ENCODE results near the gene VEZF1. TPM values are rescaled to one million over a fixed set of nuclear protein-coding genes. Genes with fewer than 3 reads are reported as not detected.

VEZF1 gene
- total and polyA plus RNA-seq, 2 experiments from 2014 or later, result 32.2 to 51.9 TPM

- H3K9me2 ChIP-seq (ENCODE audit: insufficient read depth), result no peaks in the 10 kb centered on the region
- 92 to 94% methylated on average over 4 of the region's 4 CpGs for WGBS, 2 experiments (ENCODE audit: low coverage in 1 of 2, low lambda C conversion rate in 2 of 2, missing lambda C conversion rate in 2 of 2)
- H3K4me3 ChIP-seq, result no peak overlapping the region
- peaks cover 12% of the 10 kb centered on the region for H3K4me1 ChIP-seq (ENCODE audit: insufficient read depth)
- H3K27me3 ChIP-seq (replicated peaks; ENCODE audit: insufficient read depth), result no peaks in the 10 kb centered on the region
- H3K9me3 ChIP-seq (ENCODE audit: low read depth), result no peaks in the 10 kb centered on the region
- H3K79me2 ChIP-seq (ENCODE audit: insufficient read depth), result peaks cover 99% of the 10 kb centered on the region
- no peak overlapping the region for H3K27ac ChIP-seq
- no peaks in the 10 kb centered on the region for H3K36me3 ChIP-seq (ENCODE audit: low read depth)
- H3F3A ChIP-seq (ENCODE audit: insufficient read depth), result no peaks in the 10 kb centered on the region
- no peak for DNase-seq
- in situ Hi-C loops (cut with MboI), result no loop called here
- H3K9ac ChIP-seq, result no peak overlapping the region
- no peak overlapping the region for H2AFZ ChIP-seq
- no peak overlapping the region for H3K4me2 ChIP-seq (ENCODE audit: unreplicated experiment)
- TF ChIP-seq EZH2 (IDR thresholded peaks at IDR 0.05; ENCODE audit: insufficient read depth, poor library complexity, severe bottlenecking), result no peak
- no peak for TF ChIP-seq EZH2phosphoT487 (IDR thresholded peaks at IDR 0.05; ENCODE audit: insufficient read depth, low read depth)
- 0 out of 2 replicates have a peak, but pooled peaks cover 5% of the 10 kb centered on the region for H4K20me1 ChIP-seq (ENCODE audit: insufficient read depth)
Observed at GRCh38 chr17:57929386-57929785, 58.7 kb downstream of the VEZF1 start.

- in situ Hi-C loops (cut with MboI), result no loop called here
- H3K9me3 ChIP-seq (ENCODE audit: low read depth), result no peaks in the 10 kb centered on the region
- H3K4me3 ChIP-seq, result no peak overlapping the region
- peaks cover 99% of the 10 kb centered on the region for H3K79me2 ChIP-seq (ENCODE audit: insufficient read depth)
- peaks cover 12% of the 10 kb centered on the region for H3K4me1 ChIP-seq (ENCODE audit: insufficient read depth)
- H4K20me1 ChIP-seq (ENCODE audit: insufficient read depth), result 0 out of 2 replicates have a peak, but pooled peaks cover 5% of the 10 kb centered on the region
- no peak overlapping the region for H3K27ac ChIP-seq
- DNase-seq, result no peak
- H3K9ac ChIP-seq, result no peak overlapping the region
- WGBS, 2 experiments (ENCODE audit: low coverage in 1 of 2, low lambda C conversion rate in 2 of 2, missing lambda C conversion rate in 2 of 2), result 60 to 66% methylated on average over 5 of the region's 5 CpGs
- no peaks in the 10 kb centered on the region for H3K27me3 ChIP-seq (replicated peaks; ENCODE audit: insufficient read depth)
- no peaks in the 10 kb centered on the region for H3K36me3 ChIP-seq (ENCODE audit: low read depth)
- H3F3A ChIP-seq (ENCODE audit: insufficient read depth), result no peaks in the 10 kb centered on the region
- H3K4me2 ChIP-seq (ENCODE audit: unreplicated experiment), result no peak overlapping the region
- no peak overlapping the region for H2AFZ ChIP-seq
- no peaks in the 10 kb centered on the region for H3K9me2 ChIP-seq (ENCODE audit: insufficient read depth)
- no peak for TF ChIP-seq EZH2phosphoT487 (IDR thresholded peaks at IDR 0.05; ENCODE audit: insufficient read depth, low read depth)
- TF ChIP-seq EZH2 (IDR thresholded peaks at IDR 0.05; ENCODE audit: insufficient read depth, poor library complexity, severe bottlenecking), result no peak
Observed at GRCh38 chr17:57928928-57929327, 59.1 kb downstream of the VEZF1 start.

- WGBS, 2 experiments (ENCODE audit: low coverage in 1 of 2, low lambda C conversion rate in 2 of 2, missing lambda C conversion rate in 2 of 2), result 63 to 67% methylated on average over 4 to 5 of the region's 5 CpGs
- peaks cover 12% of the 10 kb centered on the region for H3K4me1 ChIP-seq (ENCODE audit: insufficient read depth)
- no peaks in the 10 kb centered on the region for H3K27me3 ChIP-seq (replicated peaks; ENCODE audit: insufficient read depth)
- in situ Hi-C loops (cut with MboI), result no loop called here
- H3K27ac ChIP-seq, result no peak overlapping the region
- TF ChIP-seq EZH2 (IDR thresholded peaks at IDR 0.05; ENCODE audit: insufficient read depth, poor library complexity, severe bottlenecking), result no peak
- no peak for TF ChIP-seq EZH2phosphoT487 (IDR thresholded peaks at IDR 0.05; ENCODE audit: insufficient read depth, low read depth)
- no peak overlapping the region for H2AFZ ChIP-seq
- H3F3A ChIP-seq (ENCODE audit: insufficient read depth), result no peaks in the 10 kb centered on the region
- no peak overlapping the region for H3K4me3 ChIP-seq
- H3K4me2 ChIP-seq (ENCODE audit: unreplicated experiment), result no peak overlapping the region
- H3K9me2 ChIP-seq (ENCODE audit: insufficient read depth), result no peaks in the 10 kb centered on the region
- H3K79me2 ChIP-seq (ENCODE audit: insufficient read depth), result peaks cover 99% of the 10 kb centered on the region
- no peaks in the 10 kb centered on the region for H3K9me3 ChIP-seq (ENCODE audit: low read depth)
- DNase-seq, result peak; percentile 74
- H3K9ac ChIP-seq, result no peak overlapping the region
- 0 out of 2 replicates have a peak, but pooled peaks cover 5% of the 10 kb centered on the region for H4K20me1 ChIP-seq (ENCODE audit: insufficient read depth)
- no peaks in the 10 kb centered on the region for H3K36me3 ChIP-seq (ENCODE audit: low read depth)
Observed at GRCh38 chr17:57927048-57927723, 60.9 kb downstream of the VEZF1 start.

GRCh38 chr17:57926723-57927047, 61.4 kb downstream of the VEZF1 start:
- Histone ChIP-seq H3K4me2 (ENCODE audit: unreplicated experiment) (no peak overlapping the region), H4K20me1 (ENCODE audit: insufficient read depth) (0 out of 2 replicates have a peak, but pooled peaks cover 5% of the 10 kb centered on the region), H3K36me3 (ENCODE audit: low read depth) (no peaks in the 10 kb centered on the region), H2AFZ (no peak overlapping the region), H3K4me3 (no peak overlapping the region), H3K4me1 (ENCODE audit: insufficient read depth) (peaks cover 13% of the 10 kb centered on the region), H3K27me3 (replicated peaks; ENCODE audit: insufficient read depth) (no peaks in the 10 kb centered on the region), H3K27ac (no peak overlapping the region), H3K9me3 (ENCODE audit: low read depth) (no peaks in the 10 kb centered on the region), H3K9me2 (ENCODE audit: insufficient read depth) (no peaks in the 10 kb centered on the region), H3K9ac (no peak overlapping the region), H3K79me2 (ENCODE audit: insufficient read depth) (peaks cover 99% of the 10 kb centered on the region), H3F3A (ENCODE audit: insufficient read depth) (no peaks in the 10 kb centered on the region)
- no peak for TF ChIP-seq EZH2 (IDR thresholded peaks at IDR 0.05; ENCODE audit: insufficient read depth, poor library complexity, severe bottlenecking)
- TF ChIP-seq EZH2phosphoT487 (IDR thresholded peaks at IDR 0.05; ENCODE audit: insufficient read depth, low read depth), result no peak
- in situ Hi-C loops (cut with MboI), result no loop called here
- 84 to 86% methylated on average over 7 of the region's 7 CpGs for WGBS, 2 experiments (ENCODE audit: low coverage in 1 of 2, low lambda C conversion rate in 2 of 2, missing lambda C conversion rate in 2 of 2)
- peak; percentile 14 for DNase-seq

Measured in GM23248 (cell line).